Measurements from ENCODE around the gene CDH20. TPM values are rescaled to one million over a fixed set of nuclear protein-coding genes. Genes with fewer than 3 reads are reported as not detected.

The CDH20 gene
- polyA plus RNA-seq, 1 experiment: 0.02 TPM

- POLR2A ChIA-PET: no interaction called here
- DNase-seq (ENCODE audit: low read depth): no peak
These were observed 99.4 kb downstream of the CDH20 start for GRCh38 chr18:61432590-61432989.

GRCh38 chr18:61435064-61435652 lies 101.9 kb downstream of the CDH20 start:
- H3K4me3 ChIP-seq (ENCODE audit: low read depth, low read length): no peak overlapping the region
- no peaks in the 10 kb centered on the region for H3K36me3 ChIP-seq (ENCODE audit: control insufficient read depth, insufficient read depth, low read length)
- no peaks in the 10 kb centered on the region for H3K27me3 ChIP-seq (ENCODE audit: control insufficient read depth, insufficient read depth, low read length)
- ChIA-PET POLR2A (no interaction called here), CTCF (interaction anchor here (2.3 kb wide), 1 partner anchor 13 kb away, joined by 9 read pairs; no protein-coding TSS in a partner anchor)
- peak; percentile 66 for TF ChIP-seq CTCF (IDR thresholded peaks at IDR 0.05; ENCODE audit: insufficient read depth, low read depth, low read length)
- no peak for DNase-seq (ENCODE audit: low read depth)

More at GRCh38 chr18:61432590-61432989, 99.4 kb downstream of the CDH20 start:
- TF ChIP-seq CTCF (IDR thresholded peaks at IDR 0.05; ENCODE audit: insufficient read depth, low read depth, low read length): no peak
- CTCF ChIA-PET: no interaction called here
- Histone ChIP-seq H3K4me3 (ENCODE audit: low read depth, low read length) (no peak overlapping the region), H3K36me3 (ENCODE audit: control insufficient read depth, insufficient read depth, low read length) (no peaks in the 10 kb centered on the region), H3K27me3 (ENCODE audit: control insufficient read depth, insufficient read depth, low read length) (no peaks in the 10 kb centered on the region)

GRCh38 chr18:61443081-61443725 lies 110.0 kb downstream of the CDH20 start:
- Histone ChIP-seq H3K27me3 (ENCODE audit: control insufficient read depth, insufficient read depth, low read length) (no peaks in the 10 kb centered on the region), H3K4me3 (ENCODE audit: low read depth, low read length) (no peak overlapping the region), H3K36me3 (ENCODE audit: control insufficient read depth, insufficient read depth, low read length) (no peaks in the 10 kb centered on the region)
- no peak for DNase-seq (ENCODE audit: low read depth)
- POLR2A ChIA-PET: no interaction called here
- no peak for TF ChIP-seq CTCF (IDR thresholded peaks at IDR 0.05; ENCODE audit: insufficient read depth, low read depth, low read length)
- CTCF ChIA-PET: interaction anchor here (0.9 kb wide), 1 partner anchor 59 kb away, joined by 4 read pairs; no protein-coding TSS in a partner anchor

GRCh38 chr18:61448316-61448715 lies 115.1 kb downstream of the CDH20 start:
- Histone ChIP-seq H3K4me3 (ENCODE audit: low read depth, low read length) (no peak overlapping the region), H3K27me3 (ENCODE audit: control insufficient read depth, insufficient read depth, low read length) (no peaks in the 10 kb centered on the region), H3K36me3 (ENCODE audit: control insufficient read depth, insufficient read depth, low read length) (no peaks in the 10 kb centered on the region)
- no peak for TF ChIP-seq CTCF (IDR thresholded peaks at IDR 0.05; ENCODE audit: insufficient read depth, low read depth, low read length)
- DNase-seq (ENCODE audit: low read depth): no peak
- ChIA-PET CTCF (no interaction called here), POLR2A (no interaction called here)

GRCh38 chr18:61459896-61460648 lies 126.8 kb downstream of the CDH20 start:
- no peaks in the 10 kb centered on the region for H3K36me3 ChIP-seq (ENCODE audit: control insufficient read depth, insufficient read depth, low read length)
- peaks cover 1% of the 10 kb centered on the region for H3K27me3 ChIP-seq (ENCODE audit: control insufficient read depth, insufficient read depth, low read length)
- ChIA-PET CTCF (interaction anchor here (0.8 to 1.4 kb wide), 4 partner anchors 9 to 137 kb away, joined by 3 to 6 read pairs (median 4); no protein-coding TSS in a partner anchor), POLR2A (no interaction called here)
- DNase-seq (ENCODE audit: low read depth): no peak
- TF ChIP-seq CTCF (IDR thresholded peaks at IDR 0.05; ENCODE audit: insufficient read depth, low read depth, low read length): no peak
- no peak overlapping the region for H3K4me3 ChIP-seq (ENCODE audit: low read depth, low read length)
